GM21619 (cell line): ENCODE measurements around the gene RNASE4.
"Not testable (repeated sequence)": the region's sequence is repeated elsewhere in the genome, so short reads cannot be mapped to it uniquely, and the experiment has no call there.

Experiments used
- ATAC-seq: cut with Tn5 transposase; IDR thresholded peaks from one replicate; pipeline ENCODE4 v1.9.1; 2021; ENCODE audit not compliant: unreplicated experiment

The RNASE4 gene

GRCh38 chr14:20697273-20698017 is 13.1 kb downstream of the RNASE4 start:
- ATAC-seq, result no peak

GRCh38 chr14:20698018-20698329 is 13.6 kb downstream of the RNASE4 start:
- ATAC-seq, result no peak

GRCh38 chr14:20698934-20699333 is 14.6 kb downstream of the RNASE4 start:
- ATAC-seq, result no peak

GRCh38 chr14:20699931-20700330 is 15.6 kb downstream of the RNASE4 start:
- ATAC-seq, result no peak

GRCh38 chr14:20700965-20701364 is 16.6 kb downstream of the RNASE4 start:
- ATAC-seq, result not testable (repeated sequence)

GRCh38 chr14:20706657-20707355 is 22.4 kb downstream of the RNASE4 start:
- ATAC-seq, result no peak

GRCh38 chr14:20707622-20708021 is 23.3 kb downstream of the RNASE4 start:
- no peak for ATAC-seq

- ATAC-seq, result no peak
Measured at GRCh38 chr14:20711261-20711660, 26.9 kb downstream of the RNASE4 start.

GRCh38 chr14:20711685-20712084 is 27.3 kb downstream of the RNASE4 start:
- ATAC-seq, result no peak

GRCh38 chr14:20712904-20713303 is 28.5 kb downstream of the RNASE4 start:
- ATAC-seq, result no peak

- no peak for ATAC-seq
Measured at GRCh38 chr14:20714593-20715250, 30.4 kb downstream of the RNASE4 start.

- ATAC-seq, result no peak
Measured at GRCh38 chr14:20719777-20720176, 35.4 kb downstream of the RNASE4 start.

GRCh38 chr14:20720741-20721140 is 36.4 kb downstream of the RNASE4 start:
- no peak for ATAC-seq

- no peak for ATAC-seq
Measured at GRCh38 chr14:20722016-20722415, 37.7 kb downstream of the RNASE4 start.

- no peak for ATAC-seq
Measured at GRCh38 chr14:20723488-20723887, 39.1 kb downstream of the RNASE4 start.

- not testable (repeated sequence) for ATAC-seq
Measured at GRCh38 chr14:20726121-20726520, 41.8 kb downstream of the RNASE4 start.

GRCh38 chr14:20726531-20726930 is 42.2 kb downstream of the RNASE4 start:
- no peak for ATAC-seq

GRCh38 chr14:20730891-20731290 is 46.5 kb downstream of the RNASE4 start:
- no peak for ATAC-seq

- no peak for ATAC-seq
Measured at GRCh38 chr14:20732477-20732876, 48.1 kb downstream of the RNASE4 start.

- no peak for ATAC-seq
Measured at GRCh38 chr14:20732979-20733635, 48.7 kb downstream of the RNASE4 start.

- no peak for ATAC-seq
Measured at GRCh38 chr14:20733684-20734429, 49.5 kb downstream of the RNASE4 start.
